Activated naive CD8-positive, alpha-beta T cell treated with anti-CD3 and anti-CD28 coated beads, Interleukin-2, amount 50 U/mL, for 24 hours (primary cell): Measurements from ENCODE around the gene ANO6.

Experiments
- ATAC-seq: fragments of 150-1000 bp; cut with Tn5 transposase; one replicate; pipeline ENCODE4 v1.10.0; 2021
- DNase-seq: peaks from one replicate; pipeline ENCODE4 v3.0.0; 2021
- H3K27ac Mint-ChIP-seq: one replicate; pipeline ENCODE4 v1.8.0; 2021; ENCODE audit warnings: mild to moderate bottlenecking, mixed read lengths
- H3K27me3 Mint-ChIP-seq: one replicate; pipeline ENCODE4 v1.8.0; 2021; ENCODE audit warnings: mixed read lengths
- H3K36me3 Mint-ChIP-seq: one replicate; pipeline ENCODE4 v1.8.0; 2021; ENCODE audit warnings: low read depth, mixed read lengths
- H3K4me1 Mint-ChIP-seq: one replicate; pipeline ENCODE4 v1.8.0; 2021; ENCODE audit warnings: mixed read lengths
- H3K4me3 Mint-ChIP-seq: one replicate; pipeline ENCODE4 v1.8.0; 2021; ENCODE audit warnings: mild to moderate bottlenecking, moderate library complexity, mixed read lengths
- H3K9me3 Mint-ChIP-seq: one replicate; pipeline ENCODE4 v1.8.0; 2021; ENCODE audit warnings: mixed read lengths

ANO6 gene

GRCh38 chr12:45411626-45412025 is 195.7 kb downstream of the ANO6 start:
- DNase-seq (no peak), ATAC-seq (no peak)
- Mint-ChIP-seq H3K4me1 (peaks cover 5% of the 10 kb centered on the region), H3K27me3 (no peaks in the 10 kb centered on the region), H3K9me3 (no peaks in the 10 kb centered on the region), H3K36me3 (peaks cover 18% of the 10 kb centered on the region), H3K27ac (no peak overlapping the region), H3K4me3 (no peak overlapping the region)

- peak overlapping the region; percentile 10 for H3K27ac Mint-ChIP-seq
- H3K4me1 Mint-ChIP-seq = peaks cover 5% of the 10 kb centered on the region
- no peaks in the 10 kb centered on the region for H3K9me3 Mint-ChIP-seq
- no peak overlapping the region for H3K4me3 Mint-ChIP-seq
- DNase-seq (peak; percentile 24), ATAC-seq (peak; percentile 99)
- no peaks in the 10 kb centered on the region for H3K27me3 Mint-ChIP-seq
- peaks cover 24% of the 10 kb centered on the region for H3K36me3 Mint-ChIP-seq
These were observed 199.5 kb downstream of the ANO6 start for GRCh38 chr12:45415393-45415817.

- Mint-ChIP-seq H3K4me3 (no peak overlapping the region), H3K4me1 (peaks cover 5% of the 10 kb centered on the region), H3K27me3 (no peaks in the 10 kb centered on the region), H3K36me3 (peaks cover 26% of the 10 kb centered on the region), H3K9me3 (no peaks in the 10 kb centered on the region), H3K27ac (no peak overlapping the region)
- ATAC-seq (no peak), DNase-seq (no peak)
These were observed 200.2 kb downstream of the ANO6 start for GRCh38 chr12:45416126-45416525.

GRCh38 chr12:45418520-45418919 is 202.6 kb downstream of the ANO6 start:
- ATAC-seq = no peak
- H3K36me3 Mint-ChIP-seq = peaks cover 31% of the 10 kb centered on the region
- no peak overlapping the region for H3K27ac Mint-ChIP-seq
- no peaks in the 10 kb centered on the region for H3K27me3 Mint-ChIP-seq
- H3K4me3 Mint-ChIP-seq = no peak overlapping the region
- H3K9me3 Mint-ChIP-seq = no peaks in the 10 kb centered on the region
- H3K4me1 Mint-ChIP-seq = peaks cover 5% of the 10 kb centered on the region
- no peak for DNase-seq

GRCh38 chr12:45419317-45419814 is 203.5 kb downstream of the ANO6 start:
- H3K36me3 Mint-ChIP-seq = peaks cover 37% of the 10 kb centered on the region
- no peak for DNase-seq
- H3K27me3 Mint-ChIP-seq = no peaks in the 10 kb centered on the region
- no peak overlapping the region for H3K4me3 Mint-ChIP-seq
- H3K27ac Mint-ChIP-seq = no peak overlapping the region
- H3K4me1 Mint-ChIP-seq = peaks cover 5% of the 10 kb centered on the region
- H3K9me3 Mint-ChIP-seq = no peaks in the 10 kb centered on the region
- no peak for ATAC-seq

- Mint-ChIP-seq H3K36me3 (peaks cover 41% of the 10 kb centered on the region), H3K27me3 (no peaks in the 10 kb centered on the region), H3K27ac (no peak overlapping the region), H3K9me3 (no peaks in the 10 kb centered on the region), H3K4me1 (no peaks in the 10 kb centered on the region), H3K4me3 (no peak overlapping the region)
- no peak for ATAC-seq
- no peak for DNase-seq
These were observed 205.8 kb downstream of the ANO6 start for GRCh38 chr12:45421736-45422135.

GRCh38 chr12:45423931-45424330 is 208.0 kb downstream of the ANO6 start:
- ATAC-seq = no peak
- H3K4me3 Mint-ChIP-seq = no peak overlapping the region
- no peak for DNase-seq
- H3K36me3 Mint-ChIP-seq = peaks cover 47% of the 10 kb centered on the region
- no peaks in the 10 kb centered on the region for H3K4me1 Mint-ChIP-seq
- no peaks in the 10 kb centered on the region for H3K27me3 Mint-ChIP-seq
- no peak overlapping the region for H3K27ac Mint-ChIP-seq
- H3K9me3 Mint-ChIP-seq = no peaks in the 10 kb centered on the region

GRCh38 chr12:45425426-45425825 is 209.5 kb downstream of the ANO6 start:
- H3K27me3 Mint-ChIP-seq = no peaks in the 10 kb centered on the region
- no peak overlapping the region for H3K27ac Mint-ChIP-seq
- ATAC-seq (no peak), DNase-seq (no peak)
- no peak overlapping the region for H3K4me3 Mint-ChIP-seq
- H3K4me1 Mint-ChIP-seq = peaks cover 10% of the 10 kb centered on the region
- H3K9me3 Mint-ChIP-seq = no peaks in the 10 kb centered on the region
- peaks cover 55% of the 10 kb centered on the region for H3K36me3 Mint-ChIP-seq

GRCh38 chr12:45426294-45426693 is 210.4 kb downstream of the ANO6 start:
- no peaks in the 10 kb centered on the region for H3K27me3 Mint-ChIP-seq
- peaks cover 56% of the 10 kb centered on the region for H3K36me3 Mint-ChIP-seq
- H3K4me1 Mint-ChIP-seq = peaks cover 10% of the 10 kb centered on the region
- no peak for DNase-seq
- H3K4me3 Mint-ChIP-seq = no peak overlapping the region
- ATAC-seq = no peak
- H3K9me3 Mint-ChIP-seq = no peaks in the 10 kb centered on the region
- H3K27ac Mint-ChIP-seq = no peak overlapping the region

GRCh38 chr12:45427042-45427441 is 211.1 kb downstream of the ANO6 start:
- no peak overlapping the region for H3K4me3 Mint-ChIP-seq
- no peak overlapping the region for H3K27ac Mint-ChIP-seq
- no peaks in the 10 kb centered on the region for H3K9me3 Mint-ChIP-seq
- peaks cover 10% of the 10 kb centered on the region for H3K4me1 Mint-ChIP-seq
- H3K36me3 Mint-ChIP-seq = peaks cover 61% of the 10 kb centered on the region
- no peaks in the 10 kb centered on the region for H3K27me3 Mint-ChIP-seq
- no peak for ATAC-seq
- no peak for DNase-seq

- H3K27ac Mint-ChIP-seq = no peak overlapping the region
- no peak overlapping the region for H3K4me3 Mint-ChIP-seq
- H3K9me3 Mint-ChIP-seq = no peaks in the 10 kb centered on the region
- peaks cover 10% of the 10 kb centered on the region for H3K4me1 Mint-ChIP-seq
- DNase-seq (no peak), ATAC-seq (no peak)
- no peaks in the 10 kb centered on the region for H3K27me3 Mint-ChIP-seq
- H3K36me3 Mint-ChIP-seq = peaks cover 48% of the 10 kb centered on the region
These were observed 213.9 kb downstream of the ANO6 start for GRCh38 chr12:45429831-45430230.

- no peak for DNase-seq
- no peak overlapping the region for H3K27ac Mint-ChIP-seq
- H3K9me3 Mint-ChIP-seq = no peaks in the 10 kb centered on the region
- peaks cover 10% of the 10 kb centered on the region for H3K4me1 Mint-ChIP-seq
- no peak for ATAC-seq
- no peak overlapping the region for H3K4me3 Mint-ChIP-seq
- H3K36me3 Mint-ChIP-seq = peaks cover 41% of the 10 kb centered on the region
- no peaks in the 10 kb centered on the region for H3K27me3 Mint-ChIP-seq
These were observed 215.2 kb downstream of the ANO6 start for GRCh38 chr12:45431126-45431525.

GRCh38 chr12:45432710-45433109 is 216.8 kb downstream of the ANO6 start:
- Mint-ChIP-seq H3K27ac (no peak overlapping the region), H3K27me3 (no peaks in the 10 kb centered on the region), H3K4me3 (no peak overlapping the region), H3K9me3 (no peaks in the 10 kb centered on the region), H3K4me1 (peaks cover 10% of the 10 kb centered on the region), H3K36me3 (peaks cover 27% of the 10 kb centered on the region)
- no peak for ATAC-seq
- DNase-seq = no peak

- no peak overlapping the region for H3K27ac Mint-ChIP-seq
- no peak for ATAC-seq
- peaks cover 10% of the 10 kb centered on the region for H3K4me1 Mint-ChIP-seq
- no peaks in the 10 kb centered on the region for H3K9me3 Mint-ChIP-seq
- peaks cover 24% of the 10 kb centered on the region for H3K36me3 Mint-ChIP-seq
- DNase-seq = no peak
- no peak overlapping the region for H3K4me3 Mint-ChIP-seq
- no peaks in the 10 kb centered on the region for H3K27me3 Mint-ChIP-seq
These were observed 217.6 kb downstream of the ANO6 start for GRCh38 chr12:45433441-45433868.

GRCh38 chr12:45434094-45434493 is 218.2 kb downstream of the ANO6 start:
- DNase-seq (no peak), ATAC-seq (no peak)
- Mint-ChIP-seq H3K36me3 (peaks cover 20% of the 10 kb centered on the region), H3K27ac (no peak overlapping the region), H3K4me3 (no peak overlapping the region), H3K4me1 (peaks cover 10% of the 10 kb centered on the region), H3K27me3 (no peaks in the 10 kb centered on the region), H3K9me3 (no peaks in the 10 kb centered on the region)
